K562 (cell line): ENCODE measurements around the gene APOBEC3A. TPM values are rescaled to one million over a fixed set of nuclear protein-coding genes. Genes with fewer than 3 reads are reported as not detected.

Experiments
- ATAC-seq: fragments of 200-7000 bp; cut with Tn5 transposase; 3 replicates; pipeline ENCODE4 v1.9.1; 2020; ENCODE audit warnings: moderate library complexity
- BruUV-seq: library from RNA; stranded (reverse); fragments of 400-500 nt; replicated peaks from 2 replicates; lab custom pipeline; 2021; lab: Mats Ljungman, UMichigan
- CTCF ChIA-PET: fragments of 300-600 bp; formaldehyde crosslinking; extraction: SDS; loops from one replicate; lab custom pipeline; 2021; ENCODE audit warnings: low intra/inter-chr PET ratio; lab: Yijun Ruan, JAX
- POLR2A ChIA-PET: fragments of 300-600, 350-650 bp; sonication (Branson Sonifier 250); formaldehyde crosslinking; extraction: SDS; loops from one replicate; lab custom pipeline; 2021; ENCODE audit warnings: antibody characterized with exemption, inconsistent platforms; lab: Yijun Ruan, JAX
- DNase-seq, 4 experiments: peaks; one replicate each; pipeline versions ENCODE4 v3.0.0 to v3.0.0-alpha.2; 2011 to 2018; ENCODE audit warnings: low spot score in 3 of 4, mixed read lengths in 3 of 4; ENCODE audit errors: extremely low read depth in 1 of 4
- FAIRE-seq: peaks from 2 replicates; lab custom pipeline; 2011; peaks lifted over from hg19 to GRCh38; lab: Jason Lieb, UNC
- H2AFZ ChIP-seq: 2 replicates; pipeline ENCODE4 v1.6.0; 2011; ENCODE audit warnings: low read depth, low read length, control low read depth, inconsistent platforms
- H3K27ac ChIP-seq: fragments of 200-600 bp; 3 replicates; pipeline ENCODE4 v1.8.0; 2011; ENCODE audit warnings: low read depth, mild to moderate bottlenecking, control low read depth, inconsistent platforms, low read length, moderate library complexity, mixed read lengths; ENCODE audit errors: extremely low read depth
- H3K27me3 ChIP-seq, 2 experiments: fragments of 300-600 bp in 1 of 2; 2 replicates in 1 of 2; 3 replicates in 1 of 2; pipeline versions ENCODE4 v1.6.0 to v1.8.0; 2011; ENCODE audit warnings: inconsistent platforms in 2 of 2, low read length in 2 of 2, mild to moderate bottlenecking in 1 of 2, mixed read lengths in 1 of 2, moderate library complexity in 1 of 2; ENCODE audit not compliant: control insufficient read depth in 2 of 2, insufficient read depth in 2 of 2
- H3K36me3 ChIP-seq: fragments of 300-600 bp; 3 replicates; pipeline ENCODE4 v1.8.0; 2011; ENCODE audit warnings: mild to moderate bottlenecking, low read length, inconsistent platforms; ENCODE audit not compliant: control insufficient read depth, insufficient read depth
- H3K4me1 ChIP-seq, 2 experiments: fragments of 200-600 bp in 1 of 2; replicated peaks in 1 of 2; 2 replicates in 1 of 2; 3 replicates in 1 of 2; pipeline versions ENCODE4 v1.5.1 to v1.8.0; 2011; ENCODE audit warnings: inconsistent platforms in 2 of 2, low read length in 2 of 2, mild to moderate bottlenecking in 1 of 2, mixed read lengths in 1 of 2, moderate library complexity in 1 of 2; ENCODE audit not compliant: control insufficient read depth in 2 of 2, insufficient read depth in 2 of 2
- H3K4me2 ChIP-seq: 2 replicates; pipeline ENCODE4 v1.6.1; 2011; ENCODE audit warnings: low read length, control low read depth, inconsistent platforms, mixed read lengths; ENCODE audit not compliant: insufficient read depth
- H3K4me3 ChIP-seq: fragments of 200-600 bp; sonication (generic), shearing (Covaris generic); 2 replicates; pipeline ENCODE4 v1.5.1; 2016; ENCODE audit warnings: control low read depth, inconsistent platforms
- H3K79me2 ChIP-seq: fragments of 200-600 bp; 3 replicates; pipeline ENCODE4 v1.8.0; 2011; ENCODE audit warnings: low read length, inconsistent platforms; ENCODE audit not compliant: control insufficient read depth, insufficient read depth
- H3K9ac ChIP-seq, 2 experiments: 2 replicates each; pipeline versions ENCODE4 v1.6.0 to v1.6.1; 2011; ENCODE audit warnings: low read depth in 2 of 2, low read length in 2 of 2, control low read depth in 1 of 2, inconsistent platforms in 1 of 2, mild to moderate bottlenecking in 1 of 2, mixed read lengths in 1 of 2; ENCODE audit not compliant: insufficient read depth in 1 of 2
- H3K9me1 ChIP-seq: one replicate; pipeline ENCODE4 v1.6.0; 2011; ENCODE audit warnings: inconsistent platforms, mild to moderate bottlenecking, low read length, moderate library complexity; ENCODE audit not compliant: control insufficient read depth, insufficient read depth
- H3K9me3 ChIP-seq: replicated peaks from 2 replicates; pipeline ENCODE4 v1.5.1; 2011; ENCODE audit warnings: low read depth, low read length, inconsistent platforms; ENCODE audit not compliant: control insufficient read depth, insufficient read depth
- H4K20me1 ChIP-seq: replicated peaks from 2 replicates; pipeline ENCODE4 v1.6.1; 2011; ENCODE audit warnings: low read length, inconsistent platforms, mixed read lengths; ENCODE audit not compliant: control insufficient read depth, insufficient read depth
- CREBBP ChIP-seq: IDR thresholded peaks from one replicate; pipeline ENCODE4 v1.6.1; 2012; ENCODE audit warnings: low read depth, mild to moderate bottlenecking, control low read depth, inconsistent platforms, low read length
- CREM ChIP-seq: IDR thresholded peaks from 2 replicates; pipeline ENCODE4 v1.6.1; 2014; ENCODE audit warnings: antibody characterized with exemption, low read depth
- CTBP1 ChIP-seq: fragments of 450-650 bp; IDR thresholded peaks from 2 replicates; pipeline ENCODE4 v1.6.1; 2016; ENCODE audit warnings: borderline replicate concordance
- GTF2F1 ChIP-seq: IDR thresholded peaks from 2 replicates; pipeline ENCODE4 v1.6.1; 2011; ENCODE audit warnings: low read depth, low read length, improper control_type of control experiment
- KHSRP ChIP-seq: fragments of 450-650 bp; IDR thresholded peaks from 2 replicates; pipeline ENCODE4 v1.6.1; 2017
- LEF1 ChIP-seq: fragments of 450-650 bp; IDR thresholded peaks from 2 replicates; pipeline ENCODE4 v1.6.1; 2016; ENCODE audit warnings: mild to moderate bottlenecking
- POLR3A ChIP-seq: IDR thresholded peaks from 2 replicates; pipeline ENCODE4 v1.6.1; 2011; ENCODE audit warnings: borderline replicate concordance, mild to moderate bottlenecking, moderate library complexity; ENCODE audit not compliant: insufficient read length, insufficient read depth; ENCODE audit errors: extremely low read depth
- PPARD ChIP-seq: fragments of 250-450 bp; sonication (Bioruptor Pico); IDR thresholded peaks from 2 replicates; pipeline ENCODE4 v1.8.0; 2022; ENCODE audit warnings: inconsistent platforms, mild to moderate bottlenecking, moderate library complexity
- RFX1 ChIP-seq: fragments of 450-650 bp; IDR thresholded peaks from 2 replicates; pipeline ENCODE4 v1.6.1; 2016; ENCODE audit warnings: mild to moderate bottlenecking, moderate library complexity
- SRSF3 ChIP-seq: fragments of 200-400 bp; formaldehyde crosslinking; IDR thresholded peaks from 2 replicates; pipeline ENCODE4 v1.6.1; 2016; ENCODE audit warnings: mild to moderate bottlenecking, low read length, moderate library complexity; ENCODE audit not compliant: insufficient read depth
- TEAD1 ChIP-seq, 2 experiments: fragments of 450-650 bp in 1 of 2; sonication (generic) in 1 of 2; formaldehyde crosslinking; IDR thresholded peaks; 2 replicates each; pipeline versions ENCODE4 v1.4.0 to v1.8.0; 2020 to 2022; ENCODE audit warnings: mild to moderate bottlenecking in 2 of 2, missing genetic modification reagents in 1 of 2
- TSC22D4 ChIP-seq: fragments of 450-650 bp; IDR thresholded peaks from 2 replicates; pipeline ENCODE4 v1.6.1; 2016; ENCODE audit warnings: missing genetic modification characterization, missing biosample characterization, control low read depth
- USF2 ChIP-seq: sonication (generic); formaldehyde crosslinking; IDR thresholded peaks from 2 replicates; pipeline ENCODE4 v1.5.0; 2020; ENCODE audit warnings: missing genetic modification reagents
- ZNF384 ChIP-seq: IDR thresholded peaks from 2 replicates; pipeline ENCODE4 v1.6.1; 2012; ENCODE audit warnings: low read depth, low read length, improper control_type of control experiment
- WGBS: fragments of 100-300 bp; shearing (Covaris generic); methylation state at CpG from one replicate; pipeline ENCODE4 v1.1.6; 2016; ENCODE audit warnings: low coverage, mixed read lengths; ENCODE audit not compliant: insufficient coverage; ENCODE audit errors: missing lambda C conversion rate; 5-methylcytosine and 5-hydroxymethylcytosine counted together
- in situ Hi-C: fragments of 300-500 bp; cut with MboI; formaldehyde crosslinking; loops from 4 replicates; pipeline ENCODE4 v1.15.0; 2018; ENCODE audit warnings: inconsistent platforms, mixed read lengths
- intact Hi-C: fragments of 100-400 bp; cut with micrococcal nuclease; formaldehyde crosslinking; loops from 2 replicates; pipeline ENCODE4 v1.14.2; 2022
- polyA plus RNA-seq, 8 experiments: library from polyadenylated mRNA; depleted of rRNA in 4 of 8; stranded (reverse) in 5 of 8; unstranded in 3 of 8; fragments of >200 nt; fragmentation: Nextera tagmentation in 2 of 8; fragmentation: Illumina TruSeq in 1 of 8; extraction: Ambion mirVana in 2 of 8; extraction: Trizol in 1 of 8; gene quantifications; 2 replicates each; pipeline versions ENCODE4 v1.2.1 to v1.2.3, GENCODE V29; 2011 to 2014; ENCODE audit warnings: inconsistent platforms in 1 of 8, missing spikeins in 1 of 8
- total RNA-seq, 7 experiments: library from RNA; depleted of rRNA in 6 of 7; stranded (reverse); fragments of >200 nt in 6 of 7; fragmentation: Illumina TruSeq in 2 of 7; extraction: Trizol in 2 of 7; gene quantifications; 2 replicates each; pipeline versions ENCODE4 v1.2.1 to v1.2.3, GENCODE V29; 2011 to 2021; ENCODE audit warnings: low replicate concordance in 1 of 7
- TF ChIP-seq, protein P1 (sequence below): fragments of 450-650 bp; formaldehyde crosslinking; IDR thresholded peaks from 2 replicates; pipeline ENCODE4 v1.4.0; 2022; ENCODE audit warnings: mild to moderate bottlenecking, moderate library complexity
- TF ChIP-seq, protein P2 (sequence below): fragments of 450-650 bp; formaldehyde crosslinking; IDR thresholded peaks from 2 replicates; pipeline ENCODE4 v1.4.0; 2022; ENCODE audit warnings: missing genetic modification characterization

The APOBEC3A gene
- total and polyA plus RNA-seq, 9 of the 15 experiments (the other 6 are each of a cell fraction or from before 2014, with no cell fraction given): 0.04 TPM; not detected in 8

DNA sequence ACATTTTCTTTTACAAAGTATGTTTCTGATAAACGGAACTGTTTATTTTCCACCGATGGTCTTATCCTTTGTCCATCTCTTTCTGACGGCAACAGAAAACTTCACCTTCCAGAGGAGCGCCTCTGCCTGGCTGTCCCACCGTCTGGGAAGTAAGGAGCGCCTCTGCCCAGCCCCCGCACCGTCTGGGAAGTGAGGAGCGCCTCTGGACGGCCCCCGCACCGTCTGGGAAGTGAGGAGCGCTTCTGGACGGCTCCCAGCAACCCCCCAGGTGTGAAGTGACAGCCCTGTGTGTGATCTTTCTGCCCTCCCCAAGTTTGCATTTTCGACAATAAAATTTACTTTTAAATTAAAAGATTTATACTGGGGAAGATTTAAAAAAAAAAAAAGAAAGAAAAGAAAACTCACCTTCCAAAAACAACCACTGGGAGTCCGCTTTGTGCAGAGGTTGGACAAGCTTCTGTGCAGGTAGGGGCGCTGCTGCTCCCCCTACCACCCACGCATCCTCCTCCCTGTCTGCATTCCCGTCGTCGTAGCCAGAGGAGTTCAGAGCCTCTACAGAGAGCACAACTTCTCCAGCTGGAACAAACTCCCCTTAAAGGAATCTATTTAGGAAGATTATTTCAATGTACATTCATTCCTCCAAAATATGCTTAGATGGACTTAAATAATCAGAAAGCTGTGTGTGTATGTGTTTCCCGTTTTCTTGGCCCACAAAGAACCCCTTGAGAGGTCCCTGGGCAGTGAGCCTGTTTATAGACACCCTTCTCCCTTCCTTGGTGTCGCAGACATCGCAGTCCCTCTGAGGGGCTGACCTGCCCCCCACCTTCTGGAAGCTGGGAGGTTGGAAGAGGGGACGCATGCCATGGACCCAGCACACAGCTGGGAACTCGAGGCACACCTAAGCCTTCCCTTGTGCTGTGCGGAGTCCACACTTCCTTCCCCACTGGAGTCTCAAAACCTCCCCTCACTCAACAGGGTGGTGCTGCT lies 23.9 kb downstream of the APOBEC3A start:
- H3K79me2 ChIP-seq: peaks cover 10% of the 10 kb centered on the region
- peaks cover 7 to 23% of the 10 kb centered on the region in 2 experiments; a peak in 4 of 5 replicates for H3K4me1 ChIP-seq
- H2AFZ ChIP-seq: peak overlapping the region; percentile 81
- H4K20me1 ChIP-seq: no peaks in the 10 kb centered on the region
- peak; percentile 59 to 62 (median 61) for DNase-seq
- peak; percentile 57 for FAIRE-seq
- BruUV-seq: no TSS peak
- H3K36me3 ChIP-seq: 0 out of 3 replicates have a peak, but pooled peaks cover 3% of the 10 kb centered on the region
- peak; percentile 77 for ATAC-seq
- POLR2A ChIA-PET: interaction anchor here (0.6 to 0.9 kb wide), 3 partner anchors 18 to 338 kb away, joined by 3 read pairs; partner anchors contain the start of gene RPL3
- peak overlapping the region; percentile 90 for H3K27ac ChIP-seq
- WGBS: 42% methylated on average over 20 of the region's 27 CpGs
- H3K27me3 ChIP-seq: no peaks in the 10 kb centered on the region
- peak overlapping the region; percentile 32 to 61; a peak in 2 of 4 replicates for H3K9ac ChIP-seq
- CTCF ChIA-PET: interaction anchor here (0.7 kb wide), 1 partner anchor 75 kb away, joined by 3 read pairs; no protein-coding TSS in a partner anchor
- intact Hi-C loops: no loop called here
- H3K9me3 ChIP-seq: peaks cover 9% of the 10 kb centered on the region
- H3K4me3 ChIP-seq: no peak overlapping the region
- H3K4me2 ChIP-seq: peak overlapping the region; percentile 78
- no peaks in the 10 kb centered on the region for H3K9me1 ChIP-seq
- in situ Hi-C loops: no loop called here
- TF ChIP-seq, protein P1, sequence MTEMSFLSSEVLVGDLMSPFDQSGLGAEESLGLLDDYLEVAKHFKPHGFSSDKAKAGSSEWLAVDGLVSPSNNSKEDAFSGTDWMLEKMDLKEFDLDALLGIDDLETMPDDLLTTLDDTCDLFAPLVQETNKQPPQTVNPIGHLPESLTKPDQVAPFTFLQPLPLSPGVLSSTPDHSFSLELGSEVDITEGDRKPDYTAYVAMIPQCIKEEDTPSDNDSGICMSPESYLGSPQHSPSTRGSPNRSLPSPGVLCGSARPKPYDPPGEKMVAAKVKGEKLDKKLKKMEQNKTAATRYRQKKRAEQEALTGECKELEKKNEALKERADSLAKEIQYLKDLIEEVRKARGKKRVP (CRISPR knock-in tag): no peak
- TF ChIP-seq KHSRP: no peak
- no peak for TF ChIP-seq LEF1
- no peak for TF ChIP-seq POLR3A
- no peak for TF ChIP-seq PPARD (CRISPR knock-in tag)
- TF ChIP-seq SRSF3: no peak
- no peak for TF ChIP-seq RFX1
- no peak for TF ChIP-seq CTBP1
- TF ChIP-seq TEAD1 (CRISPR knock-in tag; IDR thresholded peaks at IDR 0.05): no peak
- peak; percentile 67; the same call in 1 of the 2 replicates for TF ChIP-seq ZNF384
- 0 out of 2 replicates have a peak, but pooled peaks have one; percentile 14 for TF ChIP-seq CREM
- no peak for TF ChIP-seq CREBBP
- no peak for TF ChIP-seq TSC22D4 (tag)
- no peak for TF ChIP-seq GTF2F1
- TF ChIP-seq, protein P2, sequence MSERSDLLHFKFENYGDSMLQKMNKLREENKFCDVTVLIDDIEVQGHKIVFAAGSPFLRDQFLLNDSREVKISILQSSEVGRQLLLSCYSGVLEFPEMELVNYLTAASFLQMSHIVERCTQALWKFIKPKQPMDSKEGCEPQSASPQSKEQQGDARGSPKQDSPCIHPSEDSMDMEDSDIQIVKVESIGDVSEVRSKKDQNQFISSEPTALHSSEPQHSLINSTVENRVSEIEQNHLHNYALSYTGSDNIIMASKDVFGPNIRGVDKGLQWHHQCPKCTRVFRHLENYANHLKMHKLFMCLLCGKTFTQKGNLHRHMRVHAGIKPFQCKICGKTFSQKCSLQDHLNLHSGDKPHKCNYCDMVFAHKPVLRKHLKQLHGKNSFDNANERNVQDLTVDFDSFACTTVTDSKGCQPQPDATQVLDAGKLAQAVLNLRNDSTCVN (CRISPR knock-in tag): no peak
- TF ChIP-seq USF2 (CRISPR knock-in tag): no peak
